Astrocyte of the spinal cord (primary cell): ENCODE results near the gene PRR3.
"Not testable (repeated sequence)": the region's sequence is repeated elsewhere in the genome, so short reads cannot be mapped to it uniquely, and the experiment has no call there.

Experiments
- DNase-seq: peaks from one replicate; pipeline ENCODE4 v3.0.0; 2011; ENCODE audit warnings: low read depth, low spot score
- H3K4me3 ChIP-seq: 2 replicates; pipeline ENCODE4 v1.5.1; 2011; ENCODE audit warnings: low read depth, mild to moderate bottlenecking, low read length, moderate library complexity
- in situ Hi-C: cut with HindIII; loops from 2 replicates; pipeline ENCODE4 v1.10.0; 2017; ENCODE audit warnings: low sequenced_read_pairs
- TF ChIP-seq, protein P1 (sequence below): IDR thresholded peaks from 2 replicates; pipeline ENCODE4 v1.5.1; 2012; ENCODE audit warnings: low read depth, mild to moderate bottlenecking, low read length, inconsistent platforms

PRR3 gene

DNA sequence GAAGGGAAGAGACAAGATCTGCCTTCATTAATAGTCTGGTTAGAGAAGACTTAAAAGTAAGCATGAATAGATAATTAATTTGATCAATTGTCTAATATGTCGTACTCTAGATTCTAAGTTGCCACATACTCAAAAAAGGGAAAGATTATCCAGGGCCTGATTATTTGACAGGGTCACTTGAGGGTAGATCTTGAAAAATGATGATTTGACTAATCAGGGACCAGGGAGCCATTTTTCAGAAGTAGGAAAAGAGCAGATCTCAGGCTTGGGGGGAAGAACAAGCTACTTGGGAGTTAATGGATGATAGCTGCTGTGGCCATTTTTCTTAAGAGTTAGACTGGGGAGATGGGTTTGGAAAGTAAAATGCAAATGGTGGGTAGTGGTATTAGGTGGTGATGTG is 35.2 kb downstream of the PRR3 start:
- in situ Hi-C loops: no loop called here
- no peak for DNase-seq
- TF ChIP-seq, protein P1, sequence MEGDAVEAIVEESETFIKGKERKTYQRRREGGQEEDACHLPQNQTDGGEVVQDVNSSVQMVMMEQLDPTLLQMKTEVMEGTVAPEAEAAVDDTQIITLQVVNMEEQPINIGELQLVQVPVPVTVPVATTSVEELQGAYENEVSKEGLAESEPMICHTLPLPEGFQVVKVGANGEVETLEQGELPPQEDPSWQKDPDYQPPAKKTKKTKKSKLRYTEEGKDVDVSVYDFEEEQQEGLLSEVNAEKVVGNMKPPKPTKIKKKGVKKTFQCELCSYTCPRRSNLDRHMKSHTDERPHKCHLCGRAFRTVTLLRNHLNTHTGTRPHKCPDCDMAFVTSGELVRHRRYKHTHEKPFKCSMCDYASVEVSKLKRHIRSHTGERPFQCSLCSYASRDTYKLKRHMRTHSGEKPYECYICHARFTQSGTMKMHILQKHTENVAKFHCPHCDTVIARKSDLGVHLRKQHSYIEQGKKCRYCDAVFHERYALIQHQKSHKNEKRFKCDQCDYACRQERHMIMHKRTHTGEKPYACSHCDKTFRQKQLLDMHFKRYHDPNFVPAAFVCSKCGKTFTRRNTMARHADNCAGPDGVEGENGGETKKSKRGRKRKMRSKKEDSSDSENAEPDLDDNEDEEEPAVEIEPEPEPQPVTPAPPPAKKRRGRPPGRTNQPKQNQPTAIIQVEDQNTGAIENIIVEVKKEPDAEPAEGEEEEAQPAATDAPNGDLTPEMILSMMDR: no peak
- no peak overlapping the region for H3K4me3 ChIP-seq

DNA sequence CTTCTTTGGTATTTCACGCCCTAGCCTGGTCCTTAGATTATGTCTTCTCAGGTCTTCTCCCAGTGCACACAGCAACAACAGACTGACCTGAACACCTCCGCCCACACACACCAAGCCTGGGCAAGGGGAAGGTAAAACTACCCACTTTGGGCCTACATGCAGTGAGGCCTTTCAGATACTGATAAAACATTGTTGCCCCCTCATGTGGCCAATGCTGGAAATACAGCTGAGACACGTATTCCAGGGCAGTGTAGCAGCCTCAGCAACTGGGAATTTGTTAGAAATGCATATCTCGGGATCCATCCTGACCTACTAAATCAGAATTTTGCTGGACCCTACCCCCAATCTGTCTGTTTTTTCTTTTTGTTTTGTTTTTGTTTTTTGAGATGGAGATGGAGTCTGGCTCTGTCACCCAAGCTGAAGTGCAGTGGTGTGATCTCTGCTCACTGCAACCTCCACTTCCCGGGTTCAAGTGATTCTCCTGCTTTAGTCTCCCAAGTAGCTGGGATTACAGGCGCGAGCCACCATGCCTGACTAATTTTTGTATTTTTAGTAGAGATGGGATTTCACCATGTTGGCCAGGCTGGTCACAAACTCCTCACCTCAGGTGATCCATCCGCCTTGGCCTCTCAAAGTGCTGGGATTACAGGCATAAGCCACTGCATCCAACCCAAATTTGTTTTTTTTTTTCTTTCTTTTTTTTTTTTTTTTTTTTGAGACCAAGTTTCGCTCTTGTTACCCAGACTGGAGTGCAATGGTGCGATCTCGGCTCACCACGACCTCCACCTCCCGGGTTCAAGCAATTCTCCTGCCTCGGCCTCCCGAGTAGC is 40.4 kb downstream of the PRR3 start:
- TF ChIP-seq, protein P1: peak; percentile 74
- in situ Hi-C loops, H3K4me3 ChIP-seq: not testable (repeated sequence)
- peak; percentile 78 for DNase-seq

- no peak overlapping the region for H3K4me3 ChIP-seq
- no peak for DNase-seq
- TF ChIP-seq, protein P1: no peak
- in situ Hi-C loops: no loop called here
Measured at GRCh38 chr6:30598912-30599624, 42.0 kb downstream of the PRR3 start.

DNA sequence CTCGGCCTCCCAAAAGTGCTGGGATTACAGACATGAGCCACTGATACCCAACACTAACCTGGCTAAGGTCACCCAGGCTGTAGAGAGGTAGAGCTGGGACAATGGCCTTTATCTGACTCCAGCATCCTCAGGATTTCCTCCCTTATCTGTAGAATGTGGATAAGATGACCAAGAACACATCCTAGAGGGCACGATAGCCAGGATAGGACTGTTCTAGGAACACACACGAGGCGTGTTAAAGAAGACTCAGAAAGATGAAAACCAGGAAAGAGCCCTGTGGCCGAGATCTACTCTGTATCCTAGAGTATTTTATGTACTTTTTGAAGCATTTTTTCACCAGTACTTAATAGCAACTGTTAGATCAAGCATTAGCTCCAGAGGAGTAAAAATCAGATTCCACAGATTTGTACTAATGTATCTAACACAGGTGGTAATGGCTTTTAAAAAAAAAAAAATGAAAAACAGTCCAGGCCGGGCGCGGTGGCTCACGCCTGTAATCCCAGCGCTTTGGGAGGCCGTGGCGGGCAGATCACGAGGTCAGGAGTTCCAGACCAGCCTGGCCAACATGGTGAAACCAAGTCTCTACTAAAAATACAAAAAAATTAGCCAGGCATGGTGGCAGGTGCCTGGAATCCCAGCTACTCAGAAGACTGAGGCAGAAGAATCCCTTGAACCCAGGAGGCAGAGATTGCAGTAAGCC is 42.7 kb downstream of the PRR3 start:
- in situ Hi-C loops: no loop called here

GRCh38 chr6:30600451-30600961 is 43.4 kb downstream of the PRR3 start:
- TF ChIP-seq, protein P1: no peak
- in situ Hi-C loops: no loop called here
- DNase-seq: no peak
- no peak overlapping the region for H3K4me3 ChIP-seq

More for the DNA sequence above, 42.7 kb downstream of the PRR3 start:
- TF ChIP-seq, protein P1: no peak
- no peak overlapping the region for H3K4me3 ChIP-seq
- no peak for DNase-seq

DNA sequence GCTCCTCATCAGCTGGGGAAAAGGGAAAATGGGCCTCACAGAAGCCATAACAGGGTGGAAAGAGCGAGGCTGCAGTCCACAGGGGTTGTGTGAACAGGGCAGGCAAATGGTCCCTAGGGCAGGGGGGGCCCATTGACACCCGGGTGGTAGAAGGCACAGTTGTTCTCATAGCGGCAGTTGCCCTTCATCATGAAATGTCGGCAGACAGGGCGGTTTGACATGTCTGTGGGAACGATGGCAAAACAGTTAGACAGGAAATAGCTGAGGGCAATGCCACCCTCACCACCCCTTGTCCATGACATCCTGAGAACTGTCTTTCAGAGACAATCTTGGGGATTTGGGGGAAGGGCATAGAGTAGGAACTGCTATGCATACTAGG is 44.3 kb downstream of the PRR3 start:
- in situ Hi-C loops: no loop called here
- no peak for DNase-seq
- no peak overlapping the region for H3K4me3 ChIP-seq
- TF ChIP-seq, protein P1: no peak
